ENCODE data around the gene SH3D19. TPM values are rescaled to one million over a fixed set of nuclear protein-coding genes. Genes with fewer than 3 reads are reported as not detected.
"Not testable (repeated sequence)": the region's sequence is repeated elsewhere in the genome, so short reads cannot be mapped to it uniquely, and the experiment has no call there.

SH3D19 gene
- total RNA-seq, 4 donors from 2014 or later: 159 to 290 (median 244) TPM

GRCh38 chr4:151247395-151247794 is 78.0 kb downstream of the SH3D19 start:
- DNase-seq (ENCODE audit: low spot score in 2 of 2): no peak
- WGBS, 2 donors: 94% methylated on average over 2 of the region's 2 CpGs
- Histone ChIP-seq H3K27me3 (no peaks in the 10 kb centered on the region), H3K9me3 (no peaks in the 10 kb centered on the region), H3K4me1 (peaks cover 0 to 7% (median 0%) of the 10 kb centered on the region in 4 donors), H3K4me3 (no peak overlapping the region), H3K27ac (no peak overlapping the region), H3K36me3 (no peaks in the 10 kb centered on the region)
- TF ChIP-seq POLR2A (IDR thresholded peaks at IDR 0.05) (no peak), CTCF (IDR thresholded peaks at IDR 0.05) (no peak), EP300 (IDR thresholded peaks at IDR 0.05) (no peak)

GRCh38 chr4:151246742-151247141 is 78.7 kb downstream of the SH3D19 start:
- H3K36me3 ChIP-seq: no peaks in the 10 kb centered on the region
- H3K4me3 ChIP-seq: no peak overlapping the region
- no peak for DNase-seq (ENCODE audit: low spot score in 2 of 2)
- no peak overlapping the region for H3K27ac ChIP-seq
- WGBS, 2 donors: 92 to 95% methylated on average over 2 of the region's 2 CpGs
- H3K27me3 ChIP-seq: no peaks in the 10 kb centered on the region
- TF ChIP-seq CTCF (IDR thresholded peaks at IDR 0.05) (no peak), EP300 (IDR thresholded peaks at IDR 0.05) (no peak), POLR2A (IDR thresholded peaks at IDR 0.05) (no peak)
- no peaks in the 10 kb centered on the region for H3K9me3 ChIP-seq
- peaks cover 0 to 7% (median 0%) of the 10 kb centered on the region in 4 donors for H3K4me1 ChIP-seq

GRCh38 chr4:151242305-151242704 is 83.1 kb downstream of the SH3D19 start:
- Histone ChIP-seq H3K27me3 (no peaks in the 10 kb centered on the region), H3K4me3 (no peak overlapping the region), H3K36me3 (no peaks in the 10 kb centered on the region), H3K9me3 (no peaks in the 10 kb centered on the region), H3K4me1 (peaks cover 0 to 32% (median 8%) of the 10 kb centered on the region in 4 donors), H3K27ac (no peak overlapping the region)
- DNase-seq (ENCODE audit: low spot score in 2 of 2): no peak
- WGBS, 2 donors: 95% methylated on average over 2 of the region's 2 CpGs
- TF ChIP-seq CTCF (IDR thresholded peaks at IDR 0.05): no peak
- no peak for TF ChIP-seq EP300 (IDR thresholded peaks at IDR 0.05)
- no peak for TF ChIP-seq POLR2A (IDR thresholded peaks at IDR 0.05)

- H3K27ac ChIP-seq: peak overlapping the region in 2 of 4 donors; percentile 13 to 58
- no peak for TF ChIP-seq POLR2A (IDR thresholded peaks at IDR 0.05)
- H3K4me1 ChIP-seq: peaks cover 0 to 32% (median 8%) of the 10 kb centered on the region in 4 donors
- no peaks in the 10 kb centered on the region for H3K27me3 ChIP-seq
- 62 to 63% methylated on average over 3 of the region's 3 CpGs for WGBS, 2 donors
- H3K9me3 ChIP-seq: no peaks in the 10 kb centered on the region
- H3K4me3 ChIP-seq: no peak overlapping the region
- DNase-seq (ENCODE audit: low spot score in 2 of 2): no peak
- no peaks in the 10 kb centered on the region for H3K36me3 ChIP-seq
Measured at GRCh38 chr4:151239608-151240007, 85.8 kb downstream of the SH3D19 start.

- 16 to 28% methylated on average over 3 of the region's 3 CpGs for WGBS, 2 donors
- H3K36me3 ChIP-seq: no peaks in the 10 kb centered on the region
- no peak overlapping the region for H3K4me3 ChIP-seq
- peak in 1 of 2 donors; percentile 38 for DNase-seq (ENCODE audit: low spot score in 2 of 2)
- peak overlapping the region; percentile 16 to 66 (median 42) for H3K27ac ChIP-seq
- peaks cover 0 to 36% (median 13%) of the 10 kb centered on the region in 4 donors for H3K4me1 ChIP-seq
- no peaks in the 10 kb centered on the region for H3K9me3 ChIP-seq
- H3K27me3 ChIP-seq: no peaks in the 10 kb centered on the region
- TF ChIP-seq POLR2A (IDR thresholded peaks at IDR 0.05): no peak
- TF ChIP-seq CTCF (IDR thresholded peaks at IDR 0.05): peak in 2 of 5 experiments; percentile 33 to 42
- peak in 1 of 2 donors; percentile 28 for TF ChIP-seq EP300 (IDR thresholded peaks at IDR 0.05)
Measured at GRCh38 chr4:151238477-151238876, 86.9 kb downstream of the SH3D19 start.

GRCh38 chr4:151236036-151236435 is 89.4 kb downstream of the SH3D19 start:
- Histone ChIP-seq H3K27ac (peak overlapping the region in 1 of 4 donors; percentile 74), H3K9me3 (no peaks in the 10 kb centered on the region), H3K36me3 (no peaks in the 10 kb centered on the region), H3K27me3 (no peaks in the 10 kb centered on the region), H3K4me1 (peaks cover 0 to 47% (median 13%) of the 10 kb centered on the region in 4 donors), H3K4me3 (no peak overlapping the region)
- 98 to 99% methylated on average over 22 to 27 of the region's 27 CpGs for WGBS, 2 donors
- no peak for DNase-seq (ENCODE audit: low spot score in 2 of 2)
- no peak for TF ChIP-seq CTCF (IDR thresholded peaks at IDR 0.05)
- no peak for TF ChIP-seq POLR2A (IDR thresholded peaks at IDR 0.05)
- TF ChIP-seq EP300 (IDR thresholded peaks at IDR 0.05): no peak

- 100% methylated on average over 1 of the region's 1 CpG for WGBS, 2 donors
- peaks cover 0 to 47% (median 13%) of the 10 kb centered on the region in 4 donors for H3K4me1 ChIP-seq
- not testable (repeated sequence) for H3K27me3 ChIP-seq; DNase-seq (ENCODE audit: low spot score in 2 of 2); H3K4me3 ChIP-seq; H3K36me3 ChIP-seq; H3K9me3 ChIP-seq
- peak overlapping the region in 2 of 4 donors; percentile 74 to 83 for H3K27ac ChIP-seq
Measured at GRCh38 chr4:151235373-151235772, 90.0 kb downstream of the SH3D19 start.

Data from tibial nerve (tissue), 4 donors.